ENCODE measurements around the gene OGDHL. TPM values are rescaled to one million over a fixed set of nuclear protein-coding genes. Genes with fewer than 3 reads are reported as not detected.

Gene OGDHL
- total and polyA plus RNA-seq, 2 of the 13 experiments (the other 11 are each of a cell fraction or from before 2014, with no cell fraction given): 3.0 to 9.8 TPM

DNA sequence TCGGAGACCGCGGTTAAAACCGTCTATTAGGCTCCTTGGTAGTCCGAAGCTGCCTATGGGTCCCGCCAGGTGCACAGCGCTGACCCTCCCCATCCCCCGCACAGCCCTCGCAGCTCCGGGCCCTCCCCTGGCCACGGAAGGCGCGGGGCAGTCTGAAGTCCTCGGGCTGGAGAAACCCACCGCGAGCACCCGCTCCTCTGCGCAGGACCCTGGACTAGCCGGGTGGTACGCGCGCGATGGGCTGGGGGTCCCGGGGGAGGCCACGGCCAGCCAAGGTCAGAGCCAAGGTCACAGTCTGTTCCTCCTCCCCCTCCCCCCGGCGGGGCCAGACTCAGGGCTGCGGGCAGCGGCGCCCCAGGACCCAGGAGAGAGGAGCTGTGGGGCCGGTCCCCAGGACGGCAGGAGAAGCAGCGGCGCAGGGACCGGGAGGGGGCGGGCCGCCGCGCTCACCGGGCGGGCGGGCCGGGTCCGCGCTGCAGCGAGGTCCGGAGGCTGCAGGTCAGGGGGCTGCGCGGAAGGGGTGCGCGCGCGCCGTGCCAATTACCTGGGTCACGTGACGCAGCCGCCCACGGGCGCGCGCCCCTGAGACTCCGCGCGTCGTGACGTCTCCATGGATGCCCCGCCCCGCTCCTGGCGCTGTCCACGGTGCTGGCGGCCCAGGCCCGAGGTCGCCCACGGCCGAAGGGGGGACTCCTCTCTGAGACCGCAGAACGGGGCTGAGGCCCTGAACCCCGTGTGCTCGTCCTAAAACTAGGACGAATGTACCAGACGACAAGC is at the start of gene OGDHL (continued):
- TF ChIP-seq ZNF512B (CRISPR knock-in tag; IDR thresholded peaks at IDR 0.05; ENCODE audit: borderline replicate concordance) (0 out of 2 replicates have a peak, but pooled peaks have one; percentile 37), ZNF234 (CRISPR knock-in tag; conservative IDR thresholded peaks at IDR 0.05) (peak; percentile 81; the same call in 1 of the 2 replicates), ZNF225 (CRISPR knock-in tag; IDR thresholded peaks at IDR 0.05) (peak; percentile 76; the same call in 1 of the 2 replicates), ZNF558 (CRISPR knock-in tag; IDR thresholded peaks at IDR 0.05; ENCODE audit: borderline replicate concordance) (peak; percentile 99; the same call in 1 of the 2 replicates), BHLHE40 (IDR thresholded peaks at IDR 0.05; ENCODE audit: low read length) (peak; percentile 85), ZNF572 (CRISPR knock-in tag; IDR thresholded peaks at IDR 0.05) (0 out of 2 replicates have a peak, but pooled peaks have one; percentile 25), NPAS2 (CRISPR knock-in tag; IDR thresholded peaks at IDR 0.05; ENCODE audit: borderline replicate concordance) (peak; percentile 74; the same call in 1 of the 2 replicates), TSC22D2 (CRISPR knock-in tag; IDR thresholded peaks at IDR 0.05; ENCODE audit: borderline replicate concordance) (peak; percentile 99), NCOA2 (CRISPR knock-in tag; IDR thresholded peaks at IDR 0.05) (peak; percentile 75), MLX (CRISPR knock-in tag; IDR thresholded peaks at IDR 0.05) (peak; percentile 79), CEBPB (IDR thresholded peaks at IDR 0.05; ENCODE audit: borderline replicate concordance, low read depth, low read length) (no peak), E2F5 (CRISPR knock-in tag; conservative IDR thresholded peaks at IDR 0.05) (0 out of 2 replicates have a peak, but pooled peaks have one; percentile 79), U2AF2 (IDR thresholded peaks at IDR 0.05; ENCODE audit: low read depth, low read length) (no peak), DR1 (CRISPR knock-in tag; IDR thresholded peaks at IDR 0.05) (0 out of 2 replicates have a peak, but pooled peaks have one; percentile 31)
- TF ChIP-seq, protein P1, sequence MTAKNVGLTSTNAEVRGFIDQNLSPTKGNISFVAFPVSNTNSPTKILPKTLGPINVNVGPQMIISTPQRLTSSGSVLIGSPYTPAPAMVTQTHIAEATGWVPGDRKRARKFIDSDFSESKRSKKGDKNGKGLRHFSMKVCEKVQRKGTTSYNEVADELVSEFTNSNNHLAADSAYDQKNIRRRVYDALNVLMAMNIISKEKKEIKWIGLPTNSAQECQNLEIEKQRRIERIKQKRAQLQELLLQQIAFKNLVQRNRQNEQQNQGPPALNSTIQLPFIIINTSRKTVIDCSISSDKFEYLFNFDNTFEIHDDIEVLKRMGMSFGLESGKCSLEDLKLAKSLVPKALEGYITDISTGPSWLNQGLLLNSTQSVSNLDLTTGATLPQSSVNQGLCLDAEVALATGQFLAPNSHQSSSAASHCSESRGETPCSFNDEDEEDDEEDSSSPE (CRISPR knock-in tag; IDR thresholded peaks at IDR 0.05): peak; percentile 57
- TF ChIP-seq, protein P2, sequence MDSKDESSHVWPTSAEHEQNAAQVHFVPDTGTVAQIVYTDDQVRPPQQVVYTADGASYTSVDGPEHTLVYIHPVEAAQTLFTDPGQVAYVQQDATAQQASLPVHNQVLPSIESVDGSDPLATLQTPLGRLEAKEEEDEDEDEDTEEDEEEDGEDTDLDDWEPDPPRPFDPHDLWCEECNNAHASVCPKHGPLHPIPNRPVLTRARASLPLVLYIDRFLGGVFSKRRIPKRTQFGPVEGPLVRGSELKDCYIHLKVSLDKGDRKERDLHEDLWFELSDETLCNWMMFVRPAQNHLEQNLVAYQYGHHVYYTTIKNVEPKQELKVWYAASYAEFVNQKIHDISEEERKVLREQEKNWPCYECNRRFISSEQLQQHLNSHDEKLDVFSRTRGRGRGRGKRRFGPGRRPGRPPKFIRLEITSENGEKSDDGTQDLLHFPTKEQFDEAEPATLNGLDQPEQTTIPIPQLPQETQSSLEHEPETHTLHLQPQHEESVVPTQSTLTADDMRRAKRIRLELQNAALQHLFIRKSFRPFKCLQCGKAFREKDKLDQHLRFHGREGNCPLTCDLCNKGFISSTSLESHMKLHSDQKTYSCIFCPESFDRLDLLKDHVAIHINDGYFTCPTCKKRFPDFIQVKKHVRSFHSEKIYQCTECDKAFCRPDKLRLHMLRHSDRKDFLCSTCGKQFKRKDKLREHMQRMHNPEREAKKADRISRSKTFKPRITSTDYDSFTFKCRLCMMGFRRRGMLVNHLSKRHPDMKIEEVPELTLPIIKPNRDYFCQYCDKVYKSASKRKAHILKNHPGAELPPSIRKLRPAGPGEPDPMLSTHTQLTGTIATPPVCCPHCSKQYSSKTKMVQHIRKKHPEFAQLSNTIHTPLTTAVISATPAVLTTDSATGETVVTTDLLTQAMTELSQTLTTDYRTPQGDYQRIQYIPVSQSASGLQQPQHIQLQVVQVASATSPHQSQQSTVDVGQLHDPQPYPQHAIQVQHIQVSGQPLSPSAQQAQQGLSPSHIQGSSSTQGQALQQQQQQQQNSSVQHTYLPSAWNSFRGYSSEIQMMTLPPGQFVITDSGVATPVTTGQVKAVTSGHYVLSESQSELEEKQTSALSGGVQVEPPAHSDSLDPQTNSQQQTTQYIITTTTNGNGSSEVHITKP (CRISPR knock-in tag; IDR thresholded peaks at IDR 0.05; ENCODE audit: low read depth): peak; percentile 74; the same call in 1 of the 2 replicates
- TF ChIP-seq, protein P3, sequence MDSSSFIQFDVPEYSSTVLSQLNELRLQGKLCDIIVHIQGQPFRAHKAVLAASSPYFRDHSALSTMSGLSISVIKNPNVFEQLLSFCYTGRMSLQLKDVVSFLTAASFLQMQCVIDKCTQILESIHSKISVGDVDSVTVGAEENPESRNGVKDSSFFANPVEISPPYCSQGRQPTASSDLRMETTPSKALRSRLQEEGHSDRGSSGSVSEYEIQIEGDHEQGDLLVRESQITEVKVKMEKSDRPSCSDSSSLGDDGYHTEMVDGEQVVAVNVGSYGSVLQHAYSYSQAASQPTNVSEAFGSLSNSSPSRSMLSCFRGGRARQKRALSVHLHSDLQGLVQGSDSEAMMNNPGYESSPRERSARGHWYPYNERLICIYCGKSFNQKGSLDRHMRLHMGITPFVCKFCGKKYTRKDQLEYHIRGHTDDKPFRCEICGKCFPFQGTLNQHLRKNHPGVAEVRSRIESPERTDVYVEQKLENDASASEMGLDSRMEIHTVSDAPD (CRISPR knock-in tag; IDR thresholded peaks at IDR 0.05): 0 out of 2 replicates have a peak, but pooled peaks have one; percentile 38
